Adipocyte (in vitro differentiated cells): ENCODE data around the gene CCDC81.
"Not testable (repeated sequence)": the region's sequence is repeated elsewhere in the genome, so short reads cannot be mapped to it uniquely, and the experiment has no call there.

ENCODE experiments used
- DNase-seq: peaks from one replicate; pipeline ENCODE4 v3.0.0-alpha.2; 2015; ENCODE audit warnings: low read depth
- H3K27me3 ChIP-seq: replicated peaks from 2 replicates; pipeline ENCODE4 v1.7.0; 2013; ENCODE audit warnings: mild to moderate bottlenecking, low read length, moderate library complexity; ENCODE audit not compliant: control insufficient read depth, insufficient read depth
- H3K36me3 ChIP-seq: 2 replicates; pipeline ENCODE4 v1.7.0; 2013; ENCODE audit warnings: low read length, mild to moderate bottlenecking, moderate library complexity; ENCODE audit not compliant: control insufficient read depth, insufficient read depth, severe bottlenecking
- H3K4me1 ChIP-seq: 2 replicates; pipeline ENCODE4 v1.7.0; 2013; ENCODE audit warnings: mild to moderate bottlenecking, low read length, moderate library complexity; ENCODE audit not compliant: control insufficient read depth, insufficient read depth
- H3K4me3 ChIP-seq: 2 replicates; pipeline ENCODE4 v1.7.0; 2013; ENCODE audit warnings: mild to moderate bottlenecking, low read length, moderate library complexity
- H3K9ac ChIP-seq: 2 replicates; pipeline ENCODE4 v1.7.0; 2013; ENCODE audit warnings: mild to moderate bottlenecking, low read length, moderate library complexity
- H3K9me3 ChIP-seq: 2 replicates; pipeline ENCODE4 v1.7.0; 2013; ENCODE audit warnings: mild to moderate bottlenecking, low read length, moderate library complexity; ENCODE audit not compliant: control insufficient read depth

CCDC81 gene

GRCh38 chr11:86388198-86388597 is 13.5 kb downstream of the CCDC81 start:
- Histone ChIP-seq H3K4me1 (peaks cover 6% of the 10 kb centered on the region), H3K9me3 (no peaks in the 10 kb centered on the region), H3K4me3 (no peak overlapping the region), H3K27me3 (no peaks in the 10 kb centered on the region), H3K36me3 (no peaks in the 10 kb centered on the region), H3K9ac (no peak overlapping the region)
- DNase-seq, result no peak

- DNase-seq, result no peak
- Histone ChIP-seq H3K9me3 (no peaks in the 10 kb centered on the region), H3K4me3 (no peak overlapping the region), H3K36me3 (no peaks in the 10 kb centered on the region), H3K27me3 (no peaks in the 10 kb centered on the region), H3K9ac (no peak overlapping the region), H3K4me1 (peaks cover 23% of the 10 kb centered on the region)
Observed at GRCh38 chr11:86390487-86390886, 15.8 kb downstream of the CCDC81 start.

- Histone ChIP-seq H3K9ac (no peak overlapping the region), H3K4me3 (no peak overlapping the region), H3K27me3 (no peaks in the 10 kb centered on the region), H3K4me1 (peaks cover 24% of the 10 kb centered on the region), H3K9me3 (no peaks in the 10 kb centered on the region), H3K36me3 (no peaks in the 10 kb centered on the region)
- peak; percentile 45 for DNase-seq
Observed at GRCh38 chr11:86395061-86395551, 20.4 kb downstream of the CCDC81 start.

GRCh38 chr11:86396396-86396795 is 21.7 kb downstream of the CCDC81 start:
- no peak overlapping the region for H3K4me3 ChIP-seq
- DNase-seq, result peak; percentile 64

GRCh38 chr11:86397351-86397750 is 22.7 kb downstream of the CCDC81 start:
- no peaks in the 10 kb centered on the region for H3K27me3 ChIP-seq
- peaks cover 24% of the 10 kb centered on the region for H3K4me1 ChIP-seq
- DNase-seq, result no peak
- H3K9me3 ChIP-seq, result no peaks in the 10 kb centered on the region
- no peak overlapping the region for H3K9ac ChIP-seq
- H3K36me3 ChIP-seq, result no peaks in the 10 kb centered on the region
- no peak overlapping the region for H3K4me3 ChIP-seq

More at GRCh38 chr11:86396396-86396795, 21.7 kb downstream of the CCDC81 start:
- Histone ChIP-seq H3K27me3 (no peaks in the 10 kb centered on the region), H3K9ac (no peak overlapping the region), H3K36me3 (no peaks in the 10 kb centered on the region), H3K9me3 (no peaks in the 10 kb centered on the region), H3K4me1 (peaks cover 24% of the 10 kb centered on the region)

- H3K36me3 ChIP-seq, result no peaks in the 10 kb centered on the region
- no peak overlapping the region for H3K4me3 ChIP-seq
Observed at GRCh38 chr11:86398106-86398505, 23.4 kb downstream of the CCDC81 start.

GRCh38 chr11:86403458-86403857 is 28.8 kb downstream of the CCDC81 start:
- no peaks in the 10 kb centered on the region for H3K9me3 ChIP-seq

More at GRCh38 chr11:86398106-86398505, 23.4 kb downstream of the CCDC81 start:
- Histone ChIP-seq H3K9me3 (no peaks in the 10 kb centered on the region), H3K9ac (no peak overlapping the region), H3K4me1 (peaks cover 24% of the 10 kb centered on the region), H3K27me3 (no peaks in the 10 kb centered on the region)
- no peak for DNase-seq

GRCh38 chr11:86408845-86409244 is 34.2 kb downstream of the CCDC81 start:
- H3K4me1 ChIP-seq, result no peaks in the 10 kb centered on the region
- H3K36me3 ChIP-seq, result no peaks in the 10 kb centered on the region
- no peaks in the 10 kb centered on the region for H3K27me3 ChIP-seq
- no peaks in the 10 kb centered on the region for H3K9me3 ChIP-seq
- H3K4me3 ChIP-seq, result no peak overlapping the region
- no peak overlapping the region for H3K9ac ChIP-seq
- no peak for DNase-seq

More at GRCh38 chr11:86403458-86403857, 28.8 kb downstream of the CCDC81 start:
- Histone ChIP-seq H3K4me1 (no peaks in the 10 kb centered on the region), H3K36me3 (no peaks in the 10 kb centered on the region), H3K4me3 (no peak overlapping the region), H3K27me3 (no peaks in the 10 kb centered on the region), H3K9ac (no peak overlapping the region)
- DNase-seq, result no peak

- H3K4me3 ChIP-seq, result no peak overlapping the region
- no peak overlapping the region for H3K9ac ChIP-seq
- no peak for DNase-seq
- H3K9me3 ChIP-seq, result no peaks in the 10 kb centered on the region
- H3K4me1 ChIP-seq, result no peaks in the 10 kb centered on the region
- no peaks in the 10 kb centered on the region for H3K27me3 ChIP-seq
- H3K36me3 ChIP-seq, result no peaks in the 10 kb centered on the region
Observed at GRCh38 chr11:86414032-86414431, 39.3 kb downstream of the CCDC81 start.

- Histone ChIP-seq H3K9ac (no peak overlapping the region), H3K4me3 (no peak overlapping the region), H3K36me3 (no peaks in the 10 kb centered on the region), H3K4me1 (no peaks in the 10 kb centered on the region), H3K27me3 (no peaks in the 10 kb centered on the region), H3K9me3 (no peaks in the 10 kb centered on the region)
- no peak for DNase-seq
Observed at GRCh38 chr11:86415026-86415425, 40.3 kb downstream of the CCDC81 start.

GRCh38 chr11:86416494-86416893 is 41.8 kb downstream of the CCDC81 start:
- H3K4me3 ChIP-seq, result no peak overlapping the region
- no peaks in the 10 kb centered on the region for H3K9me3 ChIP-seq
- no peaks in the 10 kb centered on the region for H3K4me1 ChIP-seq
- no peaks in the 10 kb centered on the region for H3K27me3 ChIP-seq
- no peak overlapping the region for H3K9ac ChIP-seq
- no peaks in the 10 kb centered on the region for H3K36me3 ChIP-seq
- no peak for DNase-seq

- not testable (repeated sequence) for H3K27me3 ChIP-seq, H3K36me3 ChIP-seq, H3K4me3 ChIP-seq, H3K9me3 ChIP-seq, H3K4me1 ChIP-seq, H3K9ac ChIP-seq, DNase-seq
Observed at GRCh38 chr11:86416951-86417350, 42.3 kb downstream of the CCDC81 start.
